HG02938 (cell line): ENCODE measurements around the gene CD52.
"Not testable (repeated sequence)": the region's sequence is repeated elsewhere in the genome, so short reads cannot be mapped to it uniquely, and the experiment has no call there.

Source experiments
- ATAC-seq: cut with Tn5 transposase; IDR thresholded peaks from one replicate; pipeline ENCODE4 v1.9.1; 2021; ENCODE audit warnings: mild to moderate bottlenecking, moderate library complexity; ENCODE audit not compliant: unreplicated experiment

CD52 gene

GRCh38 chr1:26297057-26297790, 20.5 kb upstream of the CD52 start:
- no peak for ATAC-seq

GRCh38 chr1:26297791-26298124, 20.0 kb upstream of the CD52 start:
- ATAC-seq: no peak

- ATAC-seq: no peak
These were observed 17.0 kb upstream of the CD52 start for GRCh38 chr1:26300578-26301275.

GRCh38 chr1:26302733-26303405, 14.9 kb upstream of the CD52 start:
- ATAC-seq: no peak

GRCh38 chr1:26305667-26306289, 12.0 kb upstream of the CD52 start:
- ATAC-seq: no peak

GRCh38 chr1:26306290-26307229, 11.2 kb upstream of the CD52 start, which contains the start of gene UBXN11:
UBXN11 (minus strand) TSS chr1:26306636; CDS start chr1:26302883, 3,753 bp downstream.
- peak; percentile 98 for ATAC-seq

GRCh38 chr1:26307363-26307781, 10.4 kb upstream of the CD52 start:
- no peak for ATAC-seq

- not testable (repeated sequence) for ATAC-seq
These were observed 9.5 kb upstream of the CD52 start for GRCh38 chr1:26307966-26308899.

GRCh38 chr1:26314501-26314900, 3.3 kb upstream of the CD52 start:
- no peak for ATAC-seq

GRCh38 chr1:26315874-26316850, 1.6 kb upstream of the CD52 start:
- no peak for ATAC-seq

GRCh38 chr1:26317146-26317545, 612 bp upstream of the CD52 start:
- ATAC-seq: no peak

GRCh38 chr1:26318338-26319064, 743 bp downstream of the CD52 start:
- no peak for ATAC-seq

- ATAC-seq: no peak
These were observed 3.1 kb downstream of the CD52 start for GRCh38 chr1:26320896-26321295.

- no peak for ATAC-seq
These were observed 3.7 kb downstream of the CD52 start for GRCh38 chr1:26321315-26322041.

- no peak for ATAC-seq
These were observed 4.2 kb downstream of the CD52 start for GRCh38 chr1:26322042-26322331.

GRCh38 chr1:26323382-26323781, 5.6 kb downstream of the CD52 start:
- no peak for ATAC-seq

GRCh38 chr1:26324550-26324949, 6.8 kb downstream of the CD52 start:
- ATAC-seq: no peak
